GM19452 (cell line): ENCODE results near the gene XPNPEP1.
A peak's percentile ranks its signal among the peaks of the same experiment; 100 is the strongest.

Experiments used
- ATAC-seq: cut with Tn5 transposase; IDR thresholded peaks from one replicate; pipeline ENCODE4 v1.9.1; 2021; ENCODE audit not compliant: unreplicated experiment

XPNPEP1 gene

DNA sequence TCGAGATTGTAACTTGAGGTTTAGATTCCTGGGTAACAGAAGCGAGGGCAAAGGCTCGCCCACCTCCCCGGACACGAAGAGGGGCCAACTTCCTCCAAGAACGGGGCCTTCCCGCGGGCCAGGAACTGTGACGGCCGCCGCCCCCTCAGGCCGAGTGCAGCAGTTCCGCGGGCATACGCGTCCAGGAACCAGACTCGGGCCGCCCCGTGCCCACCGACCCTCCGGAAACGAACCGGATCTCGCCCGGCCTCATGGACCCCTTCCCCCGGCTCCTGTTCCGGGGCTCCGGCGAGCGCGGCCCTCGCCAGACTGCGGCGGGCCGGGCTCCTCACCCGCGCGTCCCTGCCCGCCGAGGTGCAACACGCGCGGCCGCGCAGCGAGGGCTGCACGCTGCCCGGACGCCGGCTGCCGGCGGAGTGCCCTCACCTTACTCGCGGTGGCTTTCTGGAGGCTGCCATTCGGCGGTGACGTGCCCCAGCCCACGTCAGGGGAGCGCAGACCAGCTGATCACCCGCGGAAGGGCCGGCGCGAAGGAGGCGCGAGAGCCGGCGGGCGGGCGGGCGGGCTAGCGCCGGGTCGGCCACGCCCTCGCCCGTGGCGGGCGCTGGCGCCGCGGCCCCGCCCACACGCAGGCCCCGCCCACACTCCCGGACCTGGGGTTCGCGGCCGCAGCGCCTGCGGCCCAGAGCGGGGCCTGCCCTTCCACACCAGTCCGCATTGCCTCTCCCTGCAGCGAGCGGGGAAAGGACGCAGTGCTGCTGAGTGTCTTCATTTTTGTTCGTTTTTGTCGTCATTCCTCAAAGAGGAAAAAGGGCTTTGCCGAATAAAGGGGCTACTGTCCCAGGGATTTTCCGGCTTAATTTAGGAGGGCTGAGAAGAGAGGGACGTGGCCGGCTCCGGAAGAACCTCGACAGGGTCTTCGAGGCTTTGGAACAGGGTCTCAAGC lies at the start of gene XPNPEP1:
Gene XPNPEP1, minus strand, starts transcription at position 536 of the 946 bp plus-strand sequence. Its CDS starts 78 bp downstream, at position 458.
- peak; percentile 96 for ATAC-seq

DNA sequence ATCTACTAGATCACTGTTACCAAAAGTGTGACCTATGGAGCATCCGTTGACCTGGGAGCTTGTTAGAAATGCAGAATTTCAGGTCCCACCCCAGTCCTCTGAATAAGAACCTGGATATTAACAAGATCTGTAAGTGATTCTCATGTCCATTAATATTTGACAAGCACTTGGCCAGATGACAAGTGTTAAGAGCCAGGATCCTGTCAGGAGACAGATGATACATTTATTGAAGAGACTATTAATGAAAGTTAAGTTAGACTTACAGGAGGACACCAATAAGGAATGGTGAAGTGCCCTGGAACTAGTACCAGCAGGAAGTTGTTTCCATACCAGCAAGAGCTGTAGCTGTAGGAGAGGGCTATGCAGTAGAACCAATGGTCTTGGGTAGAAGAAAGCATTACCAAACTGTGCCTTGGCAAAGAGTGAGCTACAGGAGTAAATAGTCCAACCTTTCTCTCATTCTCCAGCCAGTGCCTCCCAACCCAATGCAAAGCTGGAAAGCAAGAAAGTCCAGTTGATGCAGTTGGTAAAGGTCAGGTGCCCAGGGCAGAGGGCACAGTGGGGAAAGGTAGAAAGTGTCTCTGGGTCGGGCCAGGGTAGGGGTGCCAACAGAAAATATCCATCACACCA lies 49.2 kb upstream of the XPNPEP1 start:
- ATAC-seq: no peak

- no peak for ATAC-seq
Observed at GRCh38 chr10:109971634-109972033, 48.3 kb upstream of the XPNPEP1 start.

GRCh38 chr10:109969760-109970346 lies 46.5 kb upstream of the XPNPEP1 start:
- ATAC-seq: no peak

- ATAC-seq: no peak
Observed at GRCh38 chr10:109968953-109969759, 45.8 kb upstream of the XPNPEP1 start.

DNA sequence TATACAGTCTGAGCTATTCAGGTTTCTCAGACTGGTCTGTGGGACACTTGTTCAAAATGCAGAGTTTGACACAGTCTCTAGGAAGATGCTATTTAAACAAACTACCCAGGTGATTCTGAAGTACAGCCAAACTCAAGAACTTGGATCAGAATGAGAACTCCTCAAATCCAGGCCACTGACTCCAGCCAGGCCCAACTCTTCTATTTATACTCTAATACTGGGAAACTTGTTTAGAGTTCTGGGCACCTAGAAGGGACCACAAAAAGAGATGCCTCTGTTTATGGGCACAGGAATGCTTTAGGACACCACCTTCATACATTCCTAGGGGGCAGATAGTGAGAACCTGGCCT lies 44.4 kb upstream of the XPNPEP1 start:
- no peak for ATAC-seq

GRCh38 chr10:109966961-109967738 lies 43.8 kb upstream of the XPNPEP1 start:
- ATAC-seq: no peak

GRCh38 chr10:109964318-109964717 lies 41.0 kb upstream of the XPNPEP1 start:
- ATAC-seq: no peak

DNA sequence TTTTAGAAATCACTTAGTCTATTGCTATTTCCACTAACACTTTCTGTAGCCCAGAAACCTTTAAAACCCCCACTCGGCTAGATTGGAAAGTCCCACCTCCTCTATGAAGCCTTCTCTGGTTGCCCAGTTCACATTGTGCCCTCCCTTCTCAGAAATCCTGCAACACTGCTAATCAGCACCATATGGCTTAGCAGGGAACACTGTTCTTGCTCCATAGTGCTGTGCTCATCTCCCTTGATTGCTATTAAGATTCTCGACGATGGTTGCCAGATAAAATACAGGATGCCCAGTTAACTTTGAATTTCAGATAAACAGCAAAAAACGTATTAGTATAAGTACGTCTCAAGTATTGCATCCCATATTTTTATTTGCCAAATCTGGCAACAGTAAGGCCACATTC lies 40.1 kb upstream of the XPNPEP1 start:
- no peak for ATAC-seq

- ATAC-seq: no peak
Observed at GRCh38 chr10:109962247-109962646, 38.9 kb upstream of the XPNPEP1 start.

GRCh38 chr10:109961174-109962001 lies 38.1 kb upstream of the XPNPEP1 start:
- ATAC-seq: no peak

DNA sequence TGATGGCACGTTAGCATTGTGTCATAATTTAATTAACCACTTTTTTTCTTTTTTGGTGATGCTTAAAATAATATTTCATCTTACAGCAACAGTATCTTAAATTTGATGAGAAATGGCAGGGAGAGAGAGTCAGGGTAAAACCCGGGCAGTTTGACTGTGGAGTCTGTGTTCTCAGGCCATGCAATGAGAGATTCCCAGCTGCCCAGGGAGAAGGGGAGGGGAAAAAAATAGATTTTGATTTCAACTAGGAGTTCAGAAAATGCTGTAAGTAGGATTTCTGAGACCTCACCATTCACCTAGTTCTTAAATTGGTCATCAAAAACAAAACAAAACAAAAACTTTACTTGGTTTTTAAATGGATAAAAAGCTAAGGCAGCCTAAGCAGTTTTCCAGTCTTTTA lies 37.4 kb upstream of the XPNPEP1 start:
- ATAC-seq: no peak

DNA sequence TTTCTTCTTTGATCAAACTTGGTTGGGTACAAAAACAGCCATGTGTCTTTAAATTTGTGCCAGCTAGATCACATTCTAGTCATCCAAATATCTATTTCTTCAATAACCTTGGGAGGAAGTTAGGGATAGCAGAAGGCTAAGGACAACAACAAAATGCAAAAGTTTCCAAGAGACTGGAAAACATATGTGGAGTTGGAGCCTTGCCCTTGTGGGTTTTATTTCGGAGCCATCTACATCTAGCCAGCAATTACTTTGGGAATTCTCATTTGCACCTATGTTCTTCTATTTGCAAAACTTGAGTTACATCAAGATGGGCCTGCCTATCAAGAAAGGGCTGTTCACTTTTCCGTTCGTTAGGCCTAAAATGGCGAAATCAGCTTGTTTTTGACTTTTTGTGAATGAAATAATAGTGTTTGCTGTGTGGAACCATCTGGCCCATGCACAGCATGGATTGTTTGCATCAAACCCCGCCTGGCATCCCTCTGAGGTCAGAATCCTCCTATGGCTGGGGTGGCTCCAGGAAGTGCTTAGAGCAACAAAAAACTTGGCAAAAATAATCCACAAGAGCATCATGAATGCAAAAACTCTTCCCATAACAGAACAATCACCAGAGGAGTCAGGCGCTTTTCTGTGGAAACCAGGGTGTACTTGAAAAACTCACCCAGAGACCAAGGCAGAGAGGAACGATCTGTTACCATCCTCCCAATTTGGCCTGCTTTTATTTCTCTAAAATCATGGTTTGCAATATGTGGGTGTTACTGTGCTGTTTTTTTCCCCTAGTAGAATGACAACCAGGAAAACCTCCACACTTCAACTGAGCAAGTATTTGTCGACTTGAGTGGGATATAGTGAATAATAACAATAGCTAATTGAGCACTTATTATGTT lies 36.2 kb upstream of the XPNPEP1 start:
- ATAC-seq: no peak

- ATAC-seq: no peak
Observed at GRCh38 chr10:109958059-109958458, 34.7 kb upstream of the XPNPEP1 start.

DNA sequence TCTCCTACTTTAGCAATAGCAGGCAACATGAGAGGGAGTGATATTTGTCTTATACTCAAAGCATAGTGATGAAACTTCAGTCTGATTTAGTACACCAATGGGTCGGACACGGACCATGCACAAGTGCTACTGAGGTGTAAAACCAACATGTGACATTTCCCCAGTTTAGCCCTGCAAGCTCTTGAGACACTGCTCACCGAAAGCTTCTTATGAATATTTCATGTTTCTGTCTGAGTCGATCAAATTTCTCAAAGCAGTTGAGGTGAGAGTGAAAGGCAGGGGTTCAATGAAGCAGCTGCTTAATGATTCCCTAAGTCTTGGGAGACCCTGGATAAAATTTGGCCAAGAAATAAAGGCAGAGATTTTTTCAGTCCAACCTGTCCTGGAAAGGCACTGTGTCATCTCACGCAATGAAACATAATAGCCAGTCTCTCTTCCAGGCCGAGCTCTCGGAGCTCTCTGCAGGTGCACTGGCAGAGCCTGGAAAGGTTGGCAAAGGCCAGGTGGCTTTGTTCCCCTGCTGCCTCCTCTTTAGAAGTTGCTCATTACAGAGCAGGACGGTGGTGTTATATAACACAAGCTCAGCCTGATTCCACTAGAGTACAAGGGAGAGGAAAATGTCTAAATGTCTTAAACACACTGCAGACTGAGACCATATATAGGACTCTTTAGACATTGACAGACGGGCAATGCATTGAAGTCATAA lies 33.9 kb upstream of the XPNPEP1 start:
- peak; percentile 94 for ATAC-seq

DNA sequence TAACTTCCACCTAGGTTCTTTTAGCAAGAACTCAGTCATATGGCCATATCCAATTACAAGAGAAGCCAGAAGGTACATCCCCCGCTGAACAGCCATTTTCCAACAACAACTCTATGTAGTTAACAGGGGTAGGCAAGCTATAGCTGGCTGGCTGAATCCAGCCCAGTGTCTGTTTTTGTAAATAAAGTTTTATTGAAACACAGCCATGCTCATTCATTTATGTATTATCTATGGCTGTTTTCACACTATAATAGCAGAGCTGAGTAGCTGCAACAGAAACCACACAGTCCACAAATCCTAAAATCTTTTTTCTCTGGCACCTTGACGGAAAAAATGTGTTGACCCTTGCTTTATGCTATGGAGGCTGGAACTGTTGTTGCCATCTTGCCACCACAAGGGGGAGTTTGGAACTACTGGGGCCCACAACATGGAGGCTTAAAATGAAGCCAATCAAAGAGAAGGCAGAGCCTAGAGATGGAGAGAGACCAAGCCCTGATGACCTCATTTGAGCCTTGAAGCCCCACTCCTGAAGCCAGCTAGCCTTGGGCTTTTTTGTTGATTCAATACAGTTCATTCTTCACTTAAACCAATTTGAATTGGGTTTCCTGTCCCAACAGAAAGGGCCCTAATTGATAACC lies 33.3 kb upstream of the XPNPEP1 start:
- peak; percentile 79 for ATAC-seq

DNA sequence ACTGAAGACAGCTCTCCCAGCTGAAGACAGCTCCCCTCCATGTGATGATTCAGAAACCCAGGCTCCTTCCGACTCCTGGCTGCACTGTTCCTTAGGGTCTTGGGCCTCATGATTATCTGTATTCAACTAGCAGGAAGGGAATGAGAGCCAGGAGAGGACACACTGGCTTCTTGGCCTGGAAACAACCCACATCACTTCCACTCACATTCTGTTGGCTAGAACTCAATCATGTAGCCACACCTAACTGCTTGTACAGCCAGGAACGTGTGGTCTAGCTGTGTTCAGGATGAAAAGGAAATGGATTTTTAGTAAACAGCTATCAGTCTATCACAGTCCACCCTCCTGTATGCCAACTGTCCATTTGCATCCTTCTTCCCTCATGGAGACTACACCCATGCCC lies 30.5 kb upstream of the XPNPEP1 start:
- no peak for ATAC-seq
